NCI-H2227 (cell line): ENCODE results near the gene ADGRD2.

Experiments
- DNase-seq: peaks from one replicate; lab custom pipeline; 2025; ENCODE audit not compliant: unreplicated experiment; lab: John Stamatoyannopoulos, UW

The ADGRD2 gene

GRCh38 chr9:124477648-124478285 lies 27.5 kb downstream of the ADGRD2 start:
- DNase-seq, result peak; percentile 39

DNA sequence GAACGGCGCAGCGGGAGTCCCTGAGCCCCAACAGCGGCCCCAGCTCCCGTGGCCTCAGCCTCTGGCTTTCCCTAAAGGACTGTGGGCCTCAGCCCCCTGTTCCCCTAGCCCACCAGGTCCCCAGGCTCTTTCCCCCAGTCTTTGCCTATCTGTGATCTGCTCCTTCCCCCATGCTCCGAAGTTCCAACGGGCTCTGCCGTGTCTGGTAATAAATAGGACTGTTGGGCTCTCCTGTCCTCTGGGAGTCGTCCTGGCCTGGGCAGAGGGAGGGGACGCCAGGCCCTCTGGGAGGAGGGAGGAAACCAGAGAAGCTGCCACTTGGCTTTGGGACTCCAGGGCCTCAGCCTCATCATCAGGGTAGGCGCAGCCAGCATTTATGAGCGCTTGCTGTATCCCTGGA lies 28.1 kb downstream of the ADGRD2 start:
- no peak for DNase-seq

GRCh38 chr9:124479371-124479770 lies 29.1 kb downstream of the ADGRD2 start:
- no peak for DNase-seq

DNA sequence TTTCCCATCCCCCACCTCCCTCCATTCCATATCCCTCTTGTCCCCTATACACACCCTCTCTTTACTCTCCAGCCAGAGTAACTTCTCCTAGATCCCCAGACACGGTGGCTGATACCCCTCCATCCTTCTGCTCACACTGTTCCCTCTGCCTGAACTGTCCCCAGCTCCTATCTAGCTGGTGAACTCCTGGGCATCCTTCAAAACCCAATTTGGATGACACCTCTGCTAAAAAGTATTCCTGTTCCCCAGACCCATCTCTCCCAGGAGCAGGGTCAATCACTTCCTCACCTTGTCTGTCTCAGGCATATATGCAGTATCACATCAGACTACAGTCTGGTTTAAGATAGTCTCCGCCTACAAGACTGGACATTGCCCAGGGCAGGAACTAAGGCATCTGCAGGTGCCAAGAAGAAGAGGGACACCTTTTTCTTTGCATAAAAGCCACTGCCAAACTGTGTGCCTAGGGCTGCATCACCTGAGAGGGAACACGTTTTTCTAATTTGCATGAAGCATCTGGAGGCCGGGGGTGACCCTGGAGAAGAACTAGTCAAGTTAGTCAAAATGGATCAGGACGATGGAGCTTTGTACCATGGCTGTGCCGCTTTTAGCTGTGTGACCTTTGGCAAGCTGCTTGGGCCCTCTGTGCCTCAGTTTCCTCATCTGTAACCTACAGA lies 29.8 kb downstream of the ADGRD2 start:
- no peak for DNase-seq

- DNase-seq, result no peak
Observed at GRCh38 chr9:124480621-124480981, 30.4 kb downstream of the ADGRD2 start.

DNA sequence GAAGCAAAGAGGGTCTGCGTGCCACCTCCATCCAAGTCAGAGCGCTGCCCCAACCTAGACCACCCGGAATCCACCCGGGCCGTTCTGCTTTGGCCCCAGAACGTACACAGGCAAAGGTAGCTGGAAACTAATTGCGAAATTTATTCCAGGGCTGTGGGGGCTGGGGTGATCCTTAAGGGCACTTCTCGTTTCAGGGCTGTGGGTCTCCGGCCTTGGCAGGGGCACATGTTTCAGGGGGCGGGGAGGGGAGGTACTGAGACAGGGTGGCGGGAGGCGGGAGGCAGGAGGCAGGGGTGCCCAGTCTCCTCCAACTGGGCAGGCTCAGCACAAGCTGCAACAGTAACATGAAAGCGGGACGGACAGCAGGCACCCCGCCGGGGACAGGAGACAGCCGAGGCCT lies 30.9 kb downstream of the ADGRD2 start:
- no peak for DNase-seq

DNA sequence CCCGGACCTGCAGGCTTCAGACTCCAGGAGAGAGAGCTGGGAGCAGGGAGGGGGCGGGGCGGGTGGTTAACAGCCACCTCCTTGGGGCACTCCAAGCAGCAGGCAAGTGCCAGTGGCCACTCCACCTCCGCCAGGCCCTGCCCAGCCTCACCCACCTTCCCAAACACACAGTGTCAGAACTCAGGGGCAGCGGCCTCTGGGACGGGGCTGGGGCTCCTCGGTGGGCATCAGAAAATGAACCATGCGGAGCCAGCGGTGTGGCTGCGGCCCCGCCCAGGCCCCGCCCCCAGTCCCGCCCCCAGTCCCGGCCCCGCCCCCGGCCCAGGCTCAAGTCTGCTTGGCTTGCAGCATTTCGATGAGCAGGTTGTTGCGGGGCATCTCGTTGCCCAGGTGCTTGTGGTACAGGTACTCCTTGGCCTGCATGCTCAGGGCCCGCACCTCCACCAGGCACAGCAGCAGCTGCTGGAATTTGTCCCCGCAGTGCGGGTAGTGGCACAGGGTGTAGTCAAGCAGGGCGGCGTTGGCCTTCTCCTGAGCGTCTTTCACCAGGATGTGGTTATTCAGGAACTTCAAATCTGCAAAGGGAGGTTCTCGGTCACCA lies 32.3 kb downstream of the ADGRD2 start:
- DNase-seq, result no peak

GRCh38 chr9:124483481-124483880 lies 33.2 kb downstream of the ADGRD2 start:
- DNase-seq, result no peak

- no peak for DNase-seq
Observed at GRCh38 chr9:124485201-124485600, 35.0 kb downstream of the ADGRD2 start.

GRCh38 chr9:124485936-124486335 lies 35.7 kb downstream of the ADGRD2 start:
- DNase-seq, result no peak

DNA sequence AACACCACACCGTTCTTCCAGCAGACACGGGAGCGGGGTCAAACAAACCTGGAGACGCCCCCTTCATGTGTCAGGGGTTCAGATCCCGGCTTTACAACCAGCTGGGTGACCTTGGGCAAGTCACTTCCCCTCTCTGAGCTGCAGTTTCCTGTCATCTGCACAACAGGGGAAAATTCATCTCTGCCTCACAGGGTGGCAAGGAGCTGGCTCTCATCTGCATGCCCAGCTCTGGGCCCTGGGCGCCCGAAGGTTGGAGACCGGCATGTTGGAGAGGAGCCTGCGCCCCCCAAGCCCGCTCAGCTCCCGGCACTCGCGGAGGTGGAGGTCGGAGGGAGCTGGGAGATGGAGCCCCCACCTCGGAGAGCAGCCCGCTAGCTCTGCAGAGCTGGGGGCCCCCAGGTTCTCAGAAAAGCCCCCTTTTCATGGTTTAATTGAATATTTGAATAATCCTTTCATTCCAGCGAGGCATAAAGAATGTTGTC lies 36.6 kb downstream of the ADGRD2 start:
- DNase-seq, result no peak

GRCh38 chr9:124487260-124488182 lies 37.3 kb downstream of the ADGRD2 start:
- DNase-seq, result no peak

DNA sequence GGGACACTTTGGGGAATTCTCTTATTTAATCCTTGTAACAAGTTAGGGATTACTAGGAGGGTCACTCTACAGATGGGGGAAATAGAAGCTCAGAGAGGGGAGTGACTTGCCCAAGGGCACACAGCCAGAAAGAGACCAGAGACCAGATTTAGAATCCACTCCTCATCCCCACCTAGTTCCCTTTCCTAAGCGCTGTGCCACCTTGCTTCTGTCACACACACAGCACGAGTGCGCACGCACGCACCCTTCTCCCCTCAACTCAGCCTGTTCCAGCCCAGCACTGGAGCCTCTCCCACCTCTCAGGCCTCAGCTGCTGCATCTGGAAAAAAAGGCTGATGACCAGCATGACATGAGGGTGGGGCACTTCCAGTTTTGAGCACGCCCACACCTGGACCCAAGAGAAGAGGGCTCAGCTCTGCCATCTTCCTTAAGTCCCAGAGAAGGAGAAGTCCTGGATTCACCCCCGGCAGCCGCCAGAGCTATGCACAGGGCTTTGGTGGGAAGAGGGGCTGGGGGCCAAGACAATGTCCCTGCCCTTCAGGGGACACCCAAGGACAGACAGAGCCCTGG lies 38.5 kb downstream of the ADGRD2 start:
- no peak for DNase-seq

DNA sequence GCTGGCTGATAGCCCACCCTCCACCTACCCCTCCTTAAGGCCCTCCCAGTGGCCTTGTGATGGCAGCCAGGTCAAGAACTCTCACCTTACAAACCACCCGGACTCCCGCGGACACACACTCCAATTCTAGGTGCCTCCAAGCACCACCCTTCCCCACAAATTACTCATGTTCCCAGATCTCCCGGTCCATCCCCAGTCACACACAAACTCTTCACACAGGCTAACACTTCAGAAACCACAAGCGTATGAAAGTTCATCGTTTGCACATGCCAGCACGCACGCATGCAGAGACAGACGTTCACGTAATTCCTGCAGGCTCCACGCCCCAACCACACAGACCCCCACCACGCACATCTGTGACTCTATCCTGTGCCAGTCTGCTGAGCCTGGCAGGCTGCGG lies 39.0 kb downstream of the ADGRD2 start:
- DNase-seq, result no peak

GRCh38 chr9:124490004-124490403 lies 39.8 kb downstream of the ADGRD2 start:
- no peak for DNase-seq

- no peak for DNase-seq
Observed at GRCh38 chr9:124491049-124491975, 41.1 kb downstream of the ADGRD2 start.

DNA sequence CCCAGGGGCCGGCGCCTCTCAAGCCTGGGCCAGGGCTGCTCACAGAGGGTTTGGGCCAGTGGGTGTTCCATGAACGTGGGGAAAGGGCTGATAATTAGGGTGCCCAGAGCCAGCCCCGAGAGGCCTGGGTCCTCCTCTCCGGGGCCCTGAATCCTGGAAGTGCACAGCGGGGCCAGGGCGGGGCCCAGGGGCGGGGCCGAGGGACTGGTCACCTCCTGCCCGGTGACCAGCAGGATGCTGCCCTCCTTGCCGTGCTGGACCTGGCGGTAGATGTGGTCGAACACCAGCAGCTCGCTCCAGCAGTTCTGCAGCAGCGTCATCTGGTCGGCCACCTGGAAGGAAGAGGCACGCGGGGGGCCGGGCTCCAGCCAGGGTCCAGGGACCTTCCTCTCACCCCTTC lies 42.6 kb downstream of the ADGRD2 start:
- no peak for DNase-seq

DNA sequence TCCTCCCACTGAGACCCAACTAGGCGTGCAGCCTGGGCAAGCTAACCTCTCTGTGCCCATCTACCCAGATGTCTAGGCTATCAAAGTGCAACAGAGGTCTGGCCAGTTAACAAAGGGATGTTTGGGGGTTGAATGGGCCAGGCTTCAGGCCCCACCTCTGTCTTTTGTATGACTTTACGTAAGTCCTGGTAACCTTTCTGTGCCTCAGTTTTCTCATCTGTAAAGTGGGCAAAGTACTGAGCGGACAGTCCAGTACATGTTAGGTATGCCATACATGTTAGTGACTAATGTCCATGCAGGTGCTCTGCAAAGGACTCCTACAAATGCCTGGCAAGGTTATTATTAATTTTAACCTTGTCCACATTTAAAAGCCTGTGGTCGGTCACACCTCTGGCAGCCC lies 43.0 kb downstream of the ADGRD2 start:
- no peak for DNase-seq

DNA sequence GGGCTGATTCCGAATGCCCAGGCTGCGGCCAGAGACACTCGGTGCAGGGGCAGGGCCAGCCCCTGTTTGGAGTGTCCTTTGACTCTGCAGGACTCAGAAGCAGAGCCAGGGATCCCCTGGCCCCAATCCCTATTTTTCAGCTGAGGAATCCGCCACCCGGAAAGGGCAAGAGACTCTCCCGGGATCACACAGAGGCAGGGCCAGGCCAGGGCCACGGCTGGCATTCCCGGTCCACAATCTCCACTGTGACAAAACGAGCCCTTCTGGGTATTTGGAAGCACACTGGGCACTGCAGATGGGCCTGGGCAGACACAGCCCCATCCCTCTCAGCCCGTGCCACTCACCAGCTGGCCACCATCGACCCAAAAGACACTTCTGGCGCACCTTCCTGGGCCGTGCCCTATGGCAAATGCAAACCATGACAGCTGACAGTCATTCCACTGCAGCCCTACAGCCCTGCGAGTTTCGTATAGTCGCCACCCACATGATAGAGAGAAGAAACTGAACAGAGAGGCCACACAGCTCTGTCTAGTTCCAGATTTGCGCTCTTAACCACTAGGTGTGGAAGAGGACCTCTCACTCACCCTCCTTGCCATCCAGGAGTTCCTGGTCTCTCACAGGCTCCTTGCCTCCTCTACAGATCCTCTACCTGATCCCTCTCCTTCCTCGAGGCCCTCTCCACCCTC lies 43.7 kb downstream of the ADGRD2 start:
- no peak for DNase-seq
